IMR-90 (cell line): ENCODE measurements around the gene SLC24A3.

Experiments
- BHLHE40 ChIP-seq: fragments of 150-350 bp; IDR thresholded peaks from 2 replicates; pipeline ENCODE4 v1.6.1; 2016; ENCODE audit warnings: mild to moderate bottlenecking, low read depth, low read length
- CEBPB ChIP-seq: IDR thresholded peaks from 2 replicates; pipeline ENCODE4 v1.6.1; 2012; ENCODE audit warnings: low read depth, low read length, improper control_type of control experiment

DNA sequence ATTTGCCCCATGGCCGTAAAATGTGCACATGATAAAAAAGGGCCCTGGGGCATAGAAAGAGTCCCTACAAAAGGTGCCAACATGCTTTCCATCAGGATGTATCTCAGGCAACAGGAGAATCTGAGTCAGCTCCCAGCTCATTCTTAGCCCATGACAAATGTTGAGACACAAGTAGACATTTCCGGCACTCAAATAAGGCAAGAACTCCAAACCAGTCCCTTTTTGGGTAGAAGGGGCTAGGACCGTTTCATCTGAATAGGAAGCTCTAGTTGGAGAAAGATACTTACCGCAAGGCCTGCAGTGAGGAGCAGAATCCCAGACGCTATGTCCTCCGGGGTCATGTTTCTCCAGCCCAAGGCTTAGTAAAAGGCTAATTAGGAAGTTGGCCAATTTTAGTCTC is 284.6 kb downstream of the SLC24A3 start:
- TF ChIP-seq BHLHE40 (no peak), CEBPB (no peak)
